ENCODE results near the gene EEFSEC. TPM values are rescaled to one million over a fixed set of nuclear protein-coding genes. Genes with fewer than 3 reads are reported as not detected.

EEFSEC gene
- total RNA-seq, 4 donors from 2014 or later: 11.5 to 18.7 (median 14.9) TPM

GRCh38 chr3:128359060-128359664 lies 205.9 kb downstream of the EEFSEC start:
- Histone ChIP-seq H3K27ac (no peak overlapping the region), H3K9me3 (no peaks in the 10 kb centered on the region), H3K4me1 (peaks cover 0 to 10% (median 0%) of the 10 kb centered on the region in 3 donors), H3K36me3 (peaks cover 0 to 51% (median 4%) of the 10 kb centered on the region in 3 donors), H3K27me3 (no peaks in the 10 kb centered on the region), H3K4me3 (no peak overlapping the region)
- WGBS, 2 donors: 88 to 92% methylated on average over 6 of the region's 6 CpGs
- intact Hi-C loops (cut with DNase I): no loop called here
- no peak for TF ChIP-seq POLR2A (IDR thresholded peaks at IDR 0.05)
- TF ChIP-seq, protein P1, sequence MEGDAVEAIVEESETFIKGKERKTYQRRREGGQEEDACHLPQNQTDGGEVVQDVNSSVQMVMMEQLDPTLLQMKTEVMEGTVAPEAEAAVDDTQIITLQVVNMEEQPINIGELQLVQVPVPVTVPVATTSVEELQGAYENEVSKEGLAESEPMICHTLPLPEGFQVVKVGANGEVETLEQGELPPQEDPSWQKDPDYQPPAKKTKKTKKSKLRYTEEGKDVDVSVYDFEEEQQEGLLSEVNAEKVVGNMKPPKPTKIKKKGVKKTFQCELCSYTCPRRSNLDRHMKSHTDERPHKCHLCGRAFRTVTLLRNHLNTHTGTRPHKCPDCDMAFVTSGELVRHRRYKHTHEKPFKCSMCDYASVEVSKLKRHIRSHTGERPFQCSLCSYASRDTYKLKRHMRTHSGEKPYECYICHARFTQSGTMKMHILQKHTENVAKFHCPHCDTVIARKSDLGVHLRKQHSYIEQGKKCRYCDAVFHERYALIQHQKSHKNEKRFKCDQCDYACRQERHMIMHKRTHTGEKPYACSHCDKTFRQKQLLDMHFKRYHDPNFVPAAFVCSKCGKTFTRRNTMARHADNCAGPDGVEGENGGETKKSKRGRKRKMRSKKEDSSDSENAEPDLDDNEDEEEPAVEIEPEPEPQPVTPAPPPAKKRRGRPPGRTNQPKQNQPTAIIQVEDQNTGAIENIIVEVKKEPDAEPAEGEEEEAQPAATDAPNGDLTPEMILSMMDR (IDR thresholded peaks at IDR 0.05): no peak
- DNase-seq: no peak

- Histone ChIP-seq H3K27me3 (no peaks in the 10 kb centered on the region), H3K4me1 (peaks cover 0 to under 1% (median 0%) of the 10 kb centered on the region in 3 donors), H3K4me3 (no peak overlapping the region), H3K9me3 (no peaks in the 10 kb centered on the region), H3K27ac (no peak overlapping the region), H3K36me3 (peaks cover 0 to 49% (median 4%) of the 10 kb centered on the region in 3 donors)
- intact Hi-C loops (cut with DNase I): no loop called here
- WGBS, 2 donors: 90 to 100% methylated on average over 1 to 3 of the region's 8 CpGs
- no peak for DNase-seq
- TF ChIP-seq, protein P1 (IDR thresholded peaks at IDR 0.05): no peak
Observed at GRCh38 chr3:128359846-128360642, 206.8 kb downstream of the EEFSEC start.

DNA sequence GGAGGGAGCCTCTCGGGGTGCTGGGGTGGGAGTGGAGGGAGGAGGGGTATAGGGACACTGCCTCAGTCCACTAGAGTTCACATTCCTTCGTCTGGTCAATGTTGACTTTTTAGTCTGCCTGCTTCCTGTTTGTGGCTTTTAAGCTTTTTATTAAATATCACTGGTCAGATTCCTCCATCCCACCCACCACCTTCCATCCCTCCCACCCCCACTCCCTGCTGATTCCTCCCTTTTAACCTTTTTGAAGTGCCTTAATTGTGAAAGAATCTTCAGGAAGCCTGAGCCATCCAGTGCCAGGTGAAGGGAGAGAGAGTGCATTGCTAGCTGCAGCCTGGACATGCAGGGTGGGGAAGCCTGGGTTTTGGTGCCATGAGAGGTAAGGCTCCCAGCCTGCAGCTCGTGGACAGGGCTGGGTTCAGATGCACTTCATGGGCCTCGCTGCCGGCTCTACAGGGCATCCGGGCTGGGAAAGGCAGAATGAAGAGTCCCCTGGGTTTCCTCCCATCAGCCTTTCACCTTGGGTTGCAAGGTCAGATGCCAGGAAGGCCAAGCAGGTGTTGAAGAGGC lies 207.5 kb downstream of the EEFSEC start:
- intact Hi-C loops (cut with DNase I): no loop called here
- Histone ChIP-seq H3K36me3 (peaks cover 0 to 49% (median 4%) of the 10 kb centered on the region in 3 donors), H3K4me1 (no peaks in the 10 kb centered on the region), H3K9me3 (no peaks in the 10 kb centered on the region), H3K27ac (no peak overlapping the region), H3K27me3 (no peaks in the 10 kb centered on the region), H3K4me3 (no peak overlapping the region)
- TF ChIP-seq POLR2A (IDR thresholded peaks at IDR 0.05): no peak
- TF ChIP-seq, protein P1 (IDR thresholded peaks at IDR 0.05): no peak
- WGBS, 2 donors: 68 to 85% methylated on average over 3 to 5 of the region's 6 CpGs
- DNase-seq: no peak

DNA sequence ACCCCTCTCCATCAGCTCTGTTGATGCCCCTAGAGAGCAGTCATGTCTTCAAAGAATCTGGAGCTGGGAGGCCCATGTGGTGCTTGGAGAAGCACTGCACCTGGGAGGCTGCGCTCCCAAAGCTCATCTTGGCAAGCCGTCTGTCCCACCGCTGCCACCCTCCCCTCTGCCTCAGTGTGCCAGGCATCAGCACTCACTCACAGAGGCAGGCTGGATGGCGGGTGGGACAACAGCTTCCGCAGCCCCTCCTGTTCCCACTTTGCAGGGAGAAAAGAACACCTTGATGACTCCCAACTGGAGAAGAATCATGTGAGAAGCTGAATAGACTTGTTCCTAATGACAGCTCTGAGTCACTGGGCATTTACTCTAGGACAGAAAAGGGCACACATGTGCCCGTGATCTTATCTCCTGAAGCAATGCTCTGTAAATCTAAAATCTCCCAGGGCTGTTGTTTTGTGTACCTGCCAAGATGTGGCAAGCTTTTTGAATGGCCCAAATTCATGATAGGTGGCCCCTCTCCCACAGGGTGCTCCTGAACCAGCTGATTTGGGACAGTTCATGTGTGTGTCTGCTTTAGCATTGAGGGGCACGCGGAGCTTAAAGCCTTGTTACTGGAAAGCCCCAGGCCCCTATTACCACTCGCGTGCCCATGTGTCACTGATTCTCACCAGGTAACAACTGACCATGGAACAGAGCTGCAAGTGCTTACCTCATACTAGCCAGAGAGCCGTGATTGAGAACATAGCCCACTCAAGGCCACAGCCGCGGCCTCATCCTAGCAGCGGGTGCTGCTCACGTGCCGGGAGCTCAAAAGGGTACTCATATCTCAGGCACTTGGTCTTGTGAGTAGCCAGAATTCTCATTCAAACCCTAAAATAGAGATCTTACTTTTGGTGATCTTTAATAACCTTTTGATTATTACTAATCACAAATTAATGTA lies 209.0 kb downstream of the EEFSEC start:
- Histone ChIP-seq H3K9me3 (no peaks in the 10 kb centered on the region), H3K27ac (no peak overlapping the region), H3K27me3 (no peaks in the 10 kb centered on the region), H3K36me3 (peaks cover 0 to 55% (median 4%) of the 10 kb centered on the region in 3 donors), H3K4me3 (no peak overlapping the region), H3K4me1 (no peaks in the 10 kb centered on the region)
- intact Hi-C loops (cut with DNase I): no loop called here
- no peak for DNase-seq
- WGBS, 2 donors: 86 to 89% methylated on average over 10 to 14 of the region's 16 CpGs
- TF ChIP-seq, protein P1 (IDR thresholded peaks at IDR 0.05): no peak
- no peak for TF ChIP-seq POLR2A (IDR thresholded peaks at IDR 0.05)

All from esophagus squamous epithelium (tissue), 5 donors.